Mesenteric fat pad (tissue), 1 donor: Measurements from ENCODE around the gene PTTG1IP. TPM values are rescaled to one million over a fixed set of nuclear protein-coding genes. Genes with fewer than 3 reads are reported as not detected.
"Not testable (repeated sequence)": the region's sequence is repeated elsewhere in the genome, so short reads cannot be mapped to it uniquely, and the experiment has no call there.

Source experiments
- DNase-seq: peaks from one replicate; pipeline ENCODE4 v3.0.0-alpha.2; 2020; ENCODE audit warnings: low spot score
- long read RNA-seq: library from polyadenylated mRNA; unstranded; transcript quantifications from one replicate; pipeline ENCODE4 v2.0.0, GENCODE V29; 2020
- total RNA-seq: library from RNA; stranded (reverse); fragmentation: NEBNext Ultra II Directional; extraction: Animal tissue kit (Norgen Biotek cat#: 25700); gene quantifications from one replicate; pipeline ENCODE4 v1.2.1, GENCODE V29; 2021
- donor health status: DM: yes; HTN: yes; CAD: no.

PTTG1IP gene
- 161 TPM for total RNA-seq
- long read RNA-seq, transcript PTTG1IP-201 (6 exons, 2,760 nt): major isoform, 673 of 816 reads
- long read RNA-seq, partial matches to known transcripts: 33 of 816 reads
- long read RNA-seq, other reads (novel, unspliced or antisense): 109 of 816 reads

GRCh38 chr21:44873356-44874239, at the start of gene PTTG1IP:
PTTG1IP (minus strand) TSS chr21:44873690; CDS start chr21:44873616, 74 bp downstream.
- peak; percentile 100 for DNase-seq

- no peak for DNase-seq
Observed at GRCh38 chr21:44921928-44922327, 48.4 kb upstream of the PTTG1IP start.

GRCh38 chr21:44920694-44921604, 47.5 kb upstream of the PTTG1IP start, which contains the start of gene ITGB2:
ITGB2 (minus strand) TSS chr21:44920899; CDS start chr21:44910782, 10,117 bp downstream.
- no peak for DNase-seq

GRCh38 chr21:44919913-44920693, 46.6 kb upstream of the PTTG1IP start:
- DNase-seq: no peak

GRCh38 chr21:44919111-44919912, 45.8 kb upstream of the PTTG1IP start:
- no peak for DNase-seq

GRCh38 chr21:44918581-44919033, 45.1 kb upstream of the PTTG1IP start:
- DNase-seq: no peak

- DNase-seq: no peak
Observed at GRCh38 chr21:44918107-44918470, 44.6 kb upstream of the PTTG1IP start.

GRCh38 chr21:44917446-44918106, 44.1 kb upstream of the PTTG1IP start:
- DNase-seq: no peak

- no peak for DNase-seq
Observed at GRCh38 chr21:44916965-44917364, 43.5 kb upstream of the PTTG1IP start.

GRCh38 chr21:44914176-44914874, 40.8 kb upstream of the PTTG1IP start:
- DNase-seq: no peak

GRCh38 chr21:44913425-44914175, 40.1 kb upstream of the PTTG1IP start:
- no peak for DNase-seq

GRCh38 chr21:44912506-44913412, 39.3 kb upstream of the PTTG1IP start:
- DNase-seq: not testable (repeated sequence)

- no peak for DNase-seq
Observed at GRCh38 chr21:44912158-44912473, 38.6 kb upstream of the PTTG1IP start.

- no peak for DNase-seq
Observed at GRCh38 chr21:44911384-44912157, 38.1 kb upstream of the PTTG1IP start.

- no peak for DNase-seq
Observed at GRCh38 chr21:44911068-44911383, 37.5 kb upstream of the PTTG1IP start.
